ENCODE measurements around the gene CDC42SE1.

The CDC42SE1 gene

GRCh38 chr1:151049458-151049857, 10.0 kb downstream of the CDC42SE1 start:
- H3K27ac ChIP-seq (ENCODE audit: low read depth, low read length, poor library complexity, severe bottlenecking), result no peak overlapping the region
- H3F3A ChIP-seq (ENCODE audit: insufficient read depth, low read length), result peaks cover 13% of the 10 kb centered on the region; the same call in 1 of the 2 replicates
- TF ChIP-seq EZH2 (IDR thresholded peaks at IDR 0.05; ENCODE audit: borderline replicate concordance, low read length) (no peak), CTCF (IDR thresholded peaks at IDR 0.05; ENCODE audit: low read length) (no peak)
- H3K4me1 ChIP-seq (ENCODE audit: insufficient read depth, low read length, severe bottlenecking), result peaks cover 17% of the 10 kb centered on the region
- H4K20me1 ChIP-seq (ENCODE audit: insufficient read depth, low read length), result no peaks in the 10 kb centered on the region
- peaks cover 47% of the 10 kb centered on the region for H3K36me3 ChIP-seq (ENCODE audit: insufficient read depth, low read length)
- no peaks in the 10 kb centered on the region for H3K27me3 ChIP-seq (ENCODE audit: insufficient read depth, low read length)
- no peaks in the 10 kb centered on the region for H3K79me2 ChIP-seq (ENCODE audit: insufficient read depth, low read length)
- H3K9ac ChIP-seq (ENCODE audit: low read length), result no peak overlapping the region
- no peaks in the 10 kb centered on the region for H3K9me2 ChIP-seq (ENCODE audit: low read depth, low read length)
- H3K4me2 ChIP-seq (ENCODE audit: low read length), result no peak overlapping the region
- H3K4me3 ChIP-seq (ENCODE audit: low read depth, low read length, poor library complexity, severe bottlenecking), result no peak overlapping the region
- H2AFZ ChIP-seq (ENCODE audit: low read length), result no peak overlapping the region
- H3K9me3 ChIP-seq (ENCODE audit: low read length), result no peaks in the 10 kb centered on the region

- Histone ChIP-seq H2AFZ (ENCODE audit: low read length) (no peak overlapping the region), H3K27me3 (ENCODE audit: insufficient read depth, low read length) (no peaks in the 10 kb centered on the region), H3K9me3 (ENCODE audit: low read length) (no peaks in the 10 kb centered on the region), H3K27ac (ENCODE audit: low read depth, low read length, poor library complexity, severe bottlenecking) (no peak overlapping the region), H3K4me3 (ENCODE audit: low read depth, low read length, poor library complexity, severe bottlenecking) (peak overlapping the region; percentile 81), H3K9me2 (ENCODE audit: low read depth, low read length) (no peaks in the 10 kb centered on the region), H3K4me1 (ENCODE audit: insufficient read depth, low read length, severe bottlenecking) (peaks cover 17% of the 10 kb centered on the region), H4K20me1 (ENCODE audit: insufficient read depth, low read length) (no peaks in the 10 kb centered on the region), H3K79me2 (ENCODE audit: insufficient read depth, low read length) (no peaks in the 10 kb centered on the region), H3F3A (ENCODE audit: insufficient read depth, low read length) (peaks cover 13% of the 10 kb centered on the region; the same call in 1 of the 2 replicates), H3K4me2 (ENCODE audit: low read length) (peak overlapping the region; percentile 93), H3K36me3 (ENCODE audit: insufficient read depth, low read length) (peaks cover 38% of the 10 kb centered on the region), H3K9ac (ENCODE audit: low read length) (peak overlapping the region; percentile 81; the same call in 1 of the 2 replicates)
- TF ChIP-seq CTCF (IDR thresholded peaks at IDR 0.05; ENCODE audit: low read length) (0 out of 2 replicates have a peak, but pooled peaks have one; percentile 12), EZH2 (IDR thresholded peaks at IDR 0.05; ENCODE audit: borderline replicate concordance, low read length) (no peak)
Observed at GRCh38 chr1:151048645-151049032, 10.8 kb downstream of the CDC42SE1 start.

- H3F3A ChIP-seq (ENCODE audit: insufficient read depth, low read length), result peaks cover 13% of the 10 kb centered on the region; the same call in 1 of the 2 replicates
- no peaks in the 10 kb centered on the region for H3K79me2 ChIP-seq (ENCODE audit: insufficient read depth, low read length)
- peak overlapping the region; percentile 27 for H2AFZ ChIP-seq (ENCODE audit: low read length)
- H3K9me2 ChIP-seq (ENCODE audit: low read depth, low read length), result no peaks in the 10 kb centered on the region
- no peaks in the 10 kb centered on the region for H3K9me3 ChIP-seq (ENCODE audit: low read length)
- peak overlapping the region; percentile 81 for H3K4me3 ChIP-seq (ENCODE audit: low read depth, low read length, poor library complexity, severe bottlenecking)
- peaks cover 33% of the 10 kb centered on the region for H3K36me3 ChIP-seq (ENCODE audit: insufficient read depth, low read length)
- H3K4me1 ChIP-seq (ENCODE audit: insufficient read depth, low read length, severe bottlenecking), result peaks cover 17% of the 10 kb centered on the region
- no peak overlapping the region for H3K27ac ChIP-seq (ENCODE audit: low read depth, low read length, poor library complexity, severe bottlenecking)
- peak overlapping the region; percentile 81 for H3K9ac ChIP-seq (ENCODE audit: low read length)
- peak overlapping the region; percentile 93 for H3K4me2 ChIP-seq (ENCODE audit: low read length)
- TF ChIP-seq CTCF (IDR thresholded peaks at IDR 0.05; ENCODE audit: low read length) (peak; percentile 60), EZH2 (IDR thresholded peaks at IDR 0.05; ENCODE audit: borderline replicate concordance, low read length) (no peak)
- H4K20me1 ChIP-seq (ENCODE audit: insufficient read depth, low read length), result no peaks in the 10 kb centered on the region
- H3K27me3 ChIP-seq (ENCODE audit: insufficient read depth, low read length), result no peaks in the 10 kb centered on the region
Observed at GRCh38 chr1:151047925-151048644, 11.3 kb downstream of the CDC42SE1 start.
